GM18867 (cell line): Measurements from ENCODE around the gene USP24.
"Not testable (repeated sequence)": the region's sequence is repeated elsewhere in the genome, so short reads cannot be mapped to it uniquely, and the experiment has no call there.

Experiments
- ATAC-seq: cut with Tn5 transposase; IDR thresholded peaks from one replicate; pipeline ENCODE4 v1.9.1; 2021; ENCODE audit warnings: mild to moderate bottlenecking, moderate library complexity; ENCODE audit not compliant: unreplicated experiment

The USP24 gene

DNA sequence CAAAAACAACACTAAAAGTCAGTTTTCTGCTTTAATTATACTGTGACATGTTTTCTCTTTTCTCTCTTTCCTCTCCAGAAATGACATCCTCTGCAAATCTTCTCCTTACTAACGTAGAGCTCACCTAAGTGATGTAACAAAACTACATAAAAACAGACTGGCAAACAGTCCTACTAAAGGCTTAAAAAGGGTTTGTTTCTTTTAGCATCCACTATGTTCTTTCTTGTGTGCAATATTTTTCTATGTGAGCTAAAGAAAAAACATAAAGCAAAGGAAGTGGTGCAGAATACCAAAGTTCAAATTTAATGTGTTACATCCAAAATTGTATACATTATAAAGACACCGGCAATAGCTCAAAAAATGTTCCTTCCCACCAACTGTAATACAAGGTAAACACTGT lies 14.5 kb downstream of the USP24 start:
- no peak for ATAC-seq

DNA sequence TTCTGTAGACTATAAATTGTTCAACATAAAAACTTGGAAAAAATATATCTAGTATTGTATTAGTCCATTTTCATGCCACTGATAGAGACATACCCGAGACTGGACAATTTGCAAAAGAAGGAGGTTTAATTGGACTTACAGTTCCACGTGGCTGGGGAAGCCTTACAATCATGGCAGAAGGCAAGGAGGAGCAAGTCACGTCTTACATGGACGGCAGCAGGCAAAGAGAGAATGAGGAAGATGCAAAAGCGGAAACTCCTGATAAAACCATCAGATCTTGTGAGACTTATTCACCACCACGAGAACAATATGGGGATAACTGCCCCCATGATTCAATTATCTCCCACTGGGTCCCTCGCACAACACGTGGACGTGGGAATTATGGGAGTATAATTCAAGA lies 15.4 kb downstream of the USP24 start:
- not testable (repeated sequence) for ATAC-seq

DNA sequence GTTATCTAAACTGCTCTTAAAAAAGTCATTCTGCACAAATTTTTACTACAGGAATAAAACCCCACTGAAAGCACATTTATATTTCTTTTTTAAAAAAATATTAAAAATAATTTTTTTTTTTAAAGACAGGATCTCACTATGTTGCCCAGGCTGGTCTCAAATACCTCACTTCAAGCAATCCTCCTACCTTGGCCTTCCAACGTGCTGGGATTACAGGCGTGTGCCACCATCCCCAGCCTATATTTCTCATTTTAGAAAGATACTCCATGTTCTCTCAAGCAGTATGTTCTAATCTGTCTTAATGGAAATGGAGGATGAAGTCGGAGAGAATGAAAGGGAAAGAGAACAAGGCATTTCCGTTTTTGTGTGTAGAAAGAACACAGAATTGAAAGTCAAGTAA lies 17.1 kb downstream of the USP24 start:
- ATAC-seq, result no peak

DNA sequence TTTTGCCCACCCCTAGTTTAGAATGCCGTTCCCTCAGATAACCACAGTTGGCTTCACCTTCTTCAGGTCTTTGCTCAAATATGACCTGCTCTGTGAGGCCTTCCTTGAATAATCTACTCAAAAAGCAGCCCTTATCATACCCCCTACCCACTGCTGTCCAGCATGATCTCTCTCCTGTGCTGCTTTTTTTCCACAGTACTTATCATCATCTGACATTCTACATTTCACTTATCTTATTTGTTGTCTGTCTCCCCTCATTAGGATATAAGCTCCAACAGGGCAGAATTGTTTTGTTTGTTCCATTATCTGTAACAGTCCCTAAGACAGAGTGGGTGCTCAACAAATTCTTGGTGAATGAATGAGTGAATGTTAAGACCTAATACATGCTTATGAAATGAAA lies 18.1 kb downstream of the USP24 start:
- ATAC-seq, result no peak

DNA sequence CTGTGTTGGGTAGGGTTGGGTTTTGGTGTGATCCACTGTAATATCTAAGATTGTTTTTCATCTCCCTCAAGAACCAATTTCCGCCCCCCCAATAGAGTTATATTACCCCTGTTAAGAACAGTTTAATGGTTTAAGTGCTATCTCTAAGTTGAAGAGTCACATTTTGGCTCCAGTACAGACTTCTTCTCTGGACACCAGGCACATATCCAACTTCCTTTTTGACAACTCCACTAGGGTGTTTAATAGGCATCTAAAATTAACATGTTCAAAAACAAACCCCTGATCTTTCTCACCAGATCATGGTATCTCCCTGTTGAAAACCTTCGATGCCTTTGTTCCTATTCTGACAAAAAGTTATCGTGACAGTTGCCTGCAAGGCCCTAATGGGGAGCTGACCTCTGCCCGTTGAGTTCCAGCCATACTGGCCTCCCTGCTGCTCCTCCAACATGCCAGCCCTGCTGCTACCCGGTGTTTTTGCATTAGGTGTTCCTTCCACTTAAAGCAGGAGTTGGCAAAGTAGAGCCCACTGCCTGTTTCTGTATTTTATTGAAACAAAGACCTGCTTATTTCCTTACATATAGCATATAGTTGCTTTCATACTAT lies 18.6 kb downstream of the USP24 start:
- no peak for ATAC-seq

DNA sequence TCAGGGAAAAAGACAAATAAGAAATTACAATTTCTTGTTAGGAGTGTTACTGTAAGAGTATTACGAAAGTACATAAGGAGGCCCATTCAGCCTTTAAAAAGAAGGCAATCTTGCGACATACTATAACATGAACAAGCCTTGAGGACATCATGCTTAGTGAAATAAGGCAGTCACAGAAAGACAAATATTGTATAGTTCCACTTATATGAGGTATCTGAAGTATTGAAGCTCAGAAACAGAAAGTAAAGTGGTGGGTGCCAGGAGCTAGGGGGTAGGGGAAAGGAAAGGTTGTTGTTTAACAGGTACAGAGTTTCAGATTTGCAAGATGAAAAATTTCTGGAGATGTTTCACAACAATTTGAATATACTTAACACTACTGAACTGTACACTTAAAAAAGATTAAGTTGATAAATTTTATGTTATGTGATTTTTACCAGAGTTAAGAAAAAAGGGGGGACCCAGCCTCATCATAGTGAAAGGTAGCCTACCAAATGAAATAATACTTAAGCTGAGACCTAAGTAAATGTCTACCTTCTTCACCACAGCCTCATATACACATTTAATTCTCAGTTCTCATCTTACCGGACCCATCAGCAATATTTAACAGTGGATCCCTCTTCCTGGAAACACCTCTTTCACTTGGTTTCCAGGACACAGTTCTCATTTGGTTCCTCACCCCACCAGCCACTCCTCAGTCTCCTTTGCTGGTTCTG lies 19.5 kb downstream of the USP24 start:
- ATAC-seq, result peak; percentile 76

DNA sequence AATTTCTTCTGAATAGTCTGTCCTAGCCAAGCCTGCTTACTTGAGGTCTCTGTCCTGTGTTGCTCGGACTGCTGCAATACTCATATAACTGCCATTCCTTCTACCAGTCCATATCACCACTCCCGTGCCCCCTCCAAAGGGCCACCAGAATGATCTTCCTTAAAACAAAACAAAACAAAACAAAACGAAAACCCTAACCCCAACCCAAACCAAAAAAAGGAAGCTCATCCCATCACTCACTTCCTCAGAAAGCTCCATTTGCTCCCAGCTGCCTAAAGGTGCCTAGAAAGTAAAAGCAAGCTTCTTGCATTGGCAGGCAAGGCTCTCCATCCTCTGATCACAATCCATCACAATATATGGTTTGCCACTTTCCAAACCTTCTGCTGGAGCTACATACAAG lies 20.3 kb downstream of the USP24 start:
- ATAC-seq, result no peak

DNA sequence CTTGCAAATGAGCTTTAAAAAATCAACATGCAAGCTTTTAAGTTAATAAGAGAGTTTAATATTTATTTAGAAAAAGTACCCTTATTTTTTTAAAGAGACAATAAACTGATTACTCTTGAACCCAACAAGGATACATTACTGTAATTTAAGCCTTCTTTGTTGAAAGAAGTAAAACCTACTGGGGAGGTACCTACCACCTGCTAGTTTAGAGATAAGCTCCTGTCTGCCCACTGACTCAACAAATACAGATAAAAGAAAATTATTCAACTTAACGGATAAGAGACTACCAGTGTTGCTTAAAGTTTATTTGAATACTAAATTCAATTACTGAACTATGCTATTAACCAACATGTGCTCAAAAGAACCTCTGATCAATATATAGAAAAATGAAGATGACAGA lies 23.1 kb downstream of the USP24 start:
- ATAC-seq, result no peak

DNA sequence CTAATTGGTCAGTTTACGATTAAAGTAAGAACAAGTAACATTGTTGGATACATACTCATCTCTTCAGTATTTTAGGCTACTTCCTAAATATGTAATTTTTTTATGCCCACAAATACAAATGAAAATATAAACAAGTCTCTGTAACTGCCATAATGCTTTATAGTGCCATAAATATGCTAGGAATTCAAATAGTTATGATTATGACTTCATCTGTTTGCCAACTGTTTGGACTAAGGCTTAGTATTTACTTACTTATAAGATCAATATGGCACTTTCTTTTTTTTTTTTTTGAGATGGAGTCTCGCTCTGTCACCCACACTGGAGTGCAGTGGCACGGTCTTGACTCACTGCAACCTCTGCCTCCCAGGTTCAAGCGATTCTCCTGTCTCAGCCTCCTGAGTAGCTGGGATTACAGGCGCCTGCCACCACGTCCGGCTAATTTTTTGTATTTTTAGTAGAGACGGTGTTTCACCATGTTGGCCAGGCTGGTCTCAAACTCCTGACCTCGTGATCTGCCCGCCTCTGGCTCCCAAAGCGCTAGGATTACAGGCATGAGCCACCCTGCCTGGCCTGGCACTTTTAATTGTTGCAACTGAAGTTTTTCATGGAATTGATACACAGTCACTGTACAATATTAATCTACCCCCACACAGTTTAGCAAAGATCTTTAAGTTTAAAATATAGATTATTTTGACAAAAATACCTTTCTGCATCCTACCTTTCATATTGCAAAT lies 23.8 kb downstream of the USP24 start:
- ATAC-seq, result not testable (repeated sequence)

DNA sequence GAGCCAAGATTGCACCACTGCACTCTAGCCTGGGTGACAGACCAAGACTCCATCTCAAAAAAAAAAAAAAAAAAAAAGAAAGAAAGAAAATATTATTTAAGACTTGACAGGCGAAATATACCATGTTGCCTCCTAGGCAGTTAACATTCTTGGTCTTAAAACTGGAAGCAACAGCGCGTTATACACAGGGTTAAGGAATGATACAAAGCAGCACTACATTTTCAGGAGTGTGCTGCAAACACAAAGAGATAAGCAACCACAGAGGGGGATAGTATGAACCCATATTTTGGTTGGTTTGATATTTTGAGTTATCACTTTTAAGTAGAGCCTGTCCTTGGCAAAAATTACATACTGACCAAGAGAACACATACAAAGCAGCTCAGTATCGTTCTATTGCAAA lies 25.1 kb downstream of the USP24 start:
- no peak for ATAC-seq

DNA sequence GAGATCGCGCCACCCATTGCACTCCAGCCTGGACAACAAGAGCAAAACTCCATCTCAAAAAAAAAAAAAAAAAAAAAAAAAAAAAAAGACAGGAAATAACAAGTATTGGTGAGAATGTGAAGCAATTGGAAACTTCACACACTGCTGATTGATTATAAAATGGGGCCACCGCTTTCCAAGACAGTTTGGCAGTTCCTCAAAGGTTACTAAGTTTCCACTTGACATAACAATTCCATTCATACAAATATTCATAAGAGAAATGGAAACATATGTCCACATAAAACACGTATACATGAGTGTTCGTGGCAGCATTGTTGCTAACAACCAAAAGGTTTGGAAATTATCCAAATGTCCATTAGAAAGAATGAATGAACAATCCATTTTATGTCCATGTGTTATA lies 26.3 kb downstream of the USP24 start:
- no peak for ATAC-seq

DNA sequence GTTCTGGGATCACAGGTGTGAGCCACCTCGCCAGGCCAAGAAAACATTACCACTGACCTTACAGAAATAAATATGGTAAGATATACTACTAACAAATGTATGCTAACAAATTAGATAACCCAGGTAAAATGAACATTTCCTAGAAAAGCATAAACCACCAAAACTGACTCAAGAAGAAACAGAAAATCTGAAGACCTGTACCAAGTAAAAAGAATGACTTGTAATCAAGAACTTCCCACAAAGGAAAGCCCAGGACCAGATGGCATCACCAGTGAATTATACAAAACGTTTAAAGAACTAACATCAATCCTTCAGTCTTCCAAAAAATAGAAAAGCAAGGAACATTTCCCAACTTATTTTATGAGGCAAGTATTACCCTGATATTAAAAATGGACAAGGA lies 29.3 kb downstream of the USP24 start:
- no peak for ATAC-seq

DNA sequence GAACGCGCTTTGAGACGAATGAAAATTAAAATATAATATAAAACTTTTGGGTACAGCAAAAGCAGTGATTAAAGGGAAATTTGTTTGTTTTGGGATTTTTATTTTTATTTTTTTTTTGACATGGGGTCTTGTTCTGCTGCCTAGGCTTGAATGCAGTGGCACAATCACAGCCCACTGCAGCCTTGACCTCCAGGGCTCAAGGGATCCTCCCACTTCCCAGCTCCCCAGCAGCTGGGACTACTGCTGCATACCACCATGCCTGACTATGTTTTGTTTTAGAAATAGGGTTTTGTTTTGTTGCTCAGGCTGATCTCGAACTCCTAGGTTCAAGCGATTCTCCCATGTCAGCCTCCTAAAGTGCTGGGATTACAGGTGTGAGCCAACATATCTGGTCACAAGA lies 30.3 kb downstream of the USP24 start:
- no peak for ATAC-seq

DNA sequence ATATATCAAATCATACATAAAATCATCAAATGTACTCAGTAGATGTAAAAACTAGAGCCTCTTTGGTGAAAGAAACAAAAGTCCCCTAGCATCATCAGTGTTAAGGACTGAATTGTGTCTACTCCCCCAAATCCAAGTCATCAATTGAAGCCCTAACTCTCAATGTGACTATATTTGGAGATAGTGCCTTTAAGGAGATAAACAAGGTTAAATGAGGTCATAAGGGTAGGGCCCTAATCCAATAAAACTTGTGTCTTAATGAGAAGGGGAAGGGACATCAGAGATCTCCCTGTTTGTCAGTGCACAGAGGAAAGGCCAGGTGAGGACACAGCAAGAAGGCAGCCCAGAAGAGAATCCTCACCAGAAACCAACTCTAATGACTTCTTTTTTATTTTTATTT lies 33.5 kb downstream of the USP24 start:
- ATAC-seq, result no peak

DNA sequence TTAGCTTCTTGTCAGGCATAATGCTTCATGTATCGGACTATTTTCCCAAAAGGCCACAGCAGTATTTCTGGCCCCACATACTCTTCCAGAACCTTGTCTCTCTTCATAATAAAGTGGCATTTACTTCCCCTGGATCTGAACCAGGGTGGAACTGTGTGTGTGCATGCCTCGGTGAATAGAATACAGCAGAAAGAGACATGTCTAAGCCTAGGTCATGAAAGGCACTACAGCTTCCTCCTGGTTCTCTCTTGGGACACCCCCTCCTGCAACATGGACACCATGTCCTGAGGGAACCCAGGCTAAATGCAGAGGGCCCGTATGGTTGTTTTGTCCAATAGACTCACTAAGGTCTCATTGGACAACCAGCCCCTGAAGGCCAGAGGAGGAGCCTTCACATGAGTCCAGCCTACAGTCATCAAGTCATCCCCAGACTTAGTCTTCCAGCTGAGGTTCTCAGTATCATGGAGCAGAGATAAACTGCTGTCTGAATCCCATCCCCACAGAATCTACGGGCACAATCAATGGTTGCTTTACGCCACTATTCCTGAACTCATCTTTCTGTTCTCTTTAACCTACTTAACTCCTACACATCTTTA lies 35.0 kb downstream of the USP24 start:
- ATAC-seq, result no peak

DNA sequence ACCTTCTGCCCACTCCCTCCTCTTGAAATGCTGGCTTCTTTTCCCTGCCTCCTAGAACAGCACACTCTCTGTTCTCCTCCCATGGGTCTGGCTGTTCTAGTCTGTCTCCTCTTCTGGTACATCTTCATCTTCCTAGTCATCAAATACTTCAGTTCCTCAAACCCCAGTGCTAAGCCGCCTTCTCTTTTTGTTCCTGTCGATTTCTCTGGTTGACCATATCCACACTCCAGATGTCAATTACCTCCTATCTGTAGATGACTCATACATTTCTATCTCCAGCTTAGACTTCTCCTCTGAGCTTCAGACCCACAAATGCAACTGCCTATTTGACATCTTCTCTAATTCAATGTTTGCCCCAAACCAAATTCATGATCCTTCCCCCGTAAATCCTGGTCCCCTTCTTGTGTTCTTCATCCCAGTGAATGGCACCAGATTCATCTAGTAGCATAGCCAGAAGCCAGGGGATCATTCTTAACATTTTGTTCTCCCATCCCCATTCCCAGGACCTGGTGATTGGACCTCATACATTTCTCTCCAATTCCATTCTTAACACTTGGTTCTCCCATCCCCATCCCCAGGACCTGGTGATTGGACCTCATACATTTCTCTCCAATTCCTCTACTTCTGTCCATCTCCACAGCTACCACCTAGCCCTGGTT lies 35.9 kb downstream of the USP24 start:
- ATAC-seq, result no peak

DNA sequence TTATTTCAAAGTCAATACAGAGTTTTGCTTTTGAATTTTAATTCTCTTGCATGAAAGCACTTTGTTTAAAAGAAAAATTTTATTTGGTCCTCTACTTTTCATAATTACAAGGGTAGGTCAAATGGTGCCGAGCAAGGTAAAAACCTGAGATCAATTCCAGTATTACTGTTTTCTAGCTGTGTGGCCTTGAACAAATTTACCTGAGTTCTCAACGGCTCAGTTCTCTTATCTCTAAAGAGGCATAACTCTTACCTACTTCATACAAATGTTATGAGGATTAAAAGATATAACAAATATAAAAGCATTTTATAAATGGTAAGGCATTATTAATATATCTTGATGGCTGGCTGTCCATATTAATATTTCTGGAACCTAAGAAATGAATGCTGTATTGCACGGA lies 42.5 kb downstream of the USP24 start:
- ATAC-seq, result no peak

DNA sequence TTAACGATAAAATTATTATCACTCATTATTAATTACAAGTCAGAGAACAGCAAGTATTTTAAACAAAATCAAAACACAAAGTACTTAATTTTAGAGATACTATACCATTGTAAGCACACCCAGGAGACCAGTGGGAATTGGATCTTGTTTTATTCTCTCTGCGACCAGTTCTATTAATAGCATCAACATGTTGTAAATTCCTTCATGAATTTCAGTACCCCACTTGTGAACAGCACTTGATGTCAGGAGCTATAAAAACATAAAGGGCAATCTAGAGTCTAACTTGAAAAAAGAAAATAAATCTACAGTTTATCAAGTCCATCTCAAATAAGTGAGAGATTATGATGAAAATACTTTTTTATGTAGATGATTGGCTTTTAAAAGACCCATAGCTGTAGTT lies 42.9 kb downstream of the USP24 start:
- no peak for ATAC-seq

DNA sequence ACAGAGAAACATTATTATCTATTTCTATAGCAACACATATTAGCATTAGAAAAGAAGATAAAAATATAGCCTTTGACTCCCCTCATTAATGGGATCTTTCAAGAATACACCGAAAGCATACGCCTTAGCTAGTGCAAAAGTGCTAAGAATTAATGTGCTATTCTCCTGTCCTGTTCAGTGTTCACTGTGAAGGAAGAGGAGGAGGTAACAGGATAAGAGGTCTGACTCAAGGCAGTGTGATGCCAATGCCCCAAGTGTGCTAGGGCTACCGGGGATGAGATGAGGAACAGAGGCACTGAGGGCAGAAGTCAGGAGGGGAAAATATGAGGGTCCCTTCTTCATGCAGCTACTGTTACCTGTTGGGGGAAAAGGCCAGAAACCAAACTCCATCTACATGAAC lies 43.5 kb downstream of the USP24 start:
- ATAC-seq, result no peak

DNA sequence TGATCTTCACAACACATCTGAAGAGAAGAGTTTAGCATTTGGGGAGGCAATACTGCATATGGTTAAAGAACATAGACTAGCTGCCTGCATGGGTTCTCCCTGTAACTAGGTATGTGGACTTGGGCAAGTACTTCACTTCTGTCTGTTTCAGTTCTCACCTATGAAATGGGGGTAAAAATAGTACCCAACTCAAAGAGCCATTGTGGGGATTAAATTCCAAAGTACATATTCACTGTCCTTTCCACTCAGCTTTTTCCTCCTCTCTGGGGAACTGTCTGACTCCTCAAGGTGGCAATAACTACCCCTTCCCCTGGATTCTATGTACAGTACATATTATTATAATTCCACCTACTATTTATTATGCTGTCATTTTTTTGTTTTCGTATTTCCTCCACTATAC lies 44.7 kb downstream of the USP24 start:
- ATAC-seq, result no peak

DNA sequence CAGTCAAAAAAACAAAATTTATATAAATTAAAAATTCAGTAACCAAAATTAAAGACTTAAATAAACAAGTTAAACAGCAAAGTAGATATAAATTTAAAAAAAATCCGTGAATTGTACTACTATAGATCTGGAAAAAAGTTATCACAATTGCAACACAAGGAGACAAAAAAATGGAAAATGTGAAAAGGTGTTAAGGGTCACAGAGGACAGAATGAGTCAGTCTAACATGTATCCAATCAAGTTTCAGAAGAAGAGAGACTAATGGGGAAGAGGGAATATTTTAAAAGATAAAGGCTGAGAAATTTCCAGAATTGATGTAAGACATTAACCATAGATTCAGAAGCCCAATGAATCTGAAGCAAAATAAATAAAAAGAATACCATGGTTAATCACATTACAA lies 46.0 kb downstream of the USP24 start:
- no peak for ATAC-seq
